Activated naive CD8-positive, alpha-beta T cell (primary cell): Measurements from ENCODE around the gene MYO5A.
A peak's percentile ranks its signal among the peaks of the same experiment; 100 is the strongest.

Experiments used
- H3K27ac Mint-ChIP-seq: one replicate; pipeline ENCODE4 v1.8.0; 2021; ENCODE audit warnings: mixed read lengths
- H3K27me3 Mint-ChIP-seq: one replicate; pipeline ENCODE4 v1.8.0; 2021; ENCODE audit warnings: mixed read lengths
- H3K36me3 Mint-ChIP-seq: one replicate; pipeline ENCODE4 v1.8.0; 2021; ENCODE audit warnings: mixed read lengths
- H3K4me1 Mint-ChIP-seq: one replicate; pipeline ENCODE4 v1.8.0; 2021; ENCODE audit warnings: low read depth, mixed read lengths
- H3K4me3 Mint-ChIP-seq: one replicate; pipeline ENCODE4 v1.8.0; 2021; ENCODE audit warnings: mild to moderate bottlenecking, mixed read lengths
- H3K9me3 Mint-ChIP-seq: one replicate; pipeline ENCODE4 v1.8.0; 2021; ENCODE audit warnings: low read depth, mixed read lengths

Gene MYO5A

GRCh38 chr15:52318729-52319500 lies 209.8 kb downstream of the MYO5A start:
- Mint-ChIP-seq H3K27ac (no peak overlapping the region), H3K36me3 (peaks cover 20% of the 10 kb centered on the region), H3K4me3 (no peak overlapping the region), H3K4me1 (no peaks in the 10 kb centered on the region), H3K27me3 (no peaks in the 10 kb centered on the region), H3K9me3 (no peaks in the 10 kb centered on the region)

GRCh38 chr15:52317688-52318087 lies 211.0 kb downstream of the MYO5A start:
- Mint-ChIP-seq H3K27me3 (no peaks in the 10 kb centered on the region), H3K4me1 (no peaks in the 10 kb centered on the region), H3K36me3 (peaks cover 18% of the 10 kb centered on the region), H3K4me3 (no peak overlapping the region), H3K27ac (no peak overlapping the region), H3K9me3 (no peaks in the 10 kb centered on the region)

DNA sequence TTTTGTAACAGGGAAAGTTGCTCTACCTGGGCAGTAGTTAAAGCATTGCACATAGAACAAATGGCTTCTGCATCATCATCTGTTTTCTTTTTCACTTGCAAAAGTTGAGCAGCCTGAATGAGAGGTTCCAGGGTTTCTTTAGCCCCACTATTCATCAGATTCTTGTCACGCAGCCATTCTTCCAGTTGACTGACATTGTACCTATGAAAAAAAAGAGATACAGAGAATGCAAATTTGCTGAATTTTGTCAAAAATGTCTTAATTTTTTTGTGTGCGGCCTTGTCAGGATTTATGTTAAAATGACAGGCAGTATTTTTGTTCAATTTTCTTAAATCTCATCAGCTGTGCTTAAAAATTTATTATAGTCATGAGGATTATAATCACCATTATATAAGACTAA lies 211.7 kb downstream of the MYO5A start:
- no peak overlapping the region for H3K4me3 Mint-ChIP-seq
- H3K4me1 Mint-ChIP-seq: no peaks in the 10 kb centered on the region
- no peaks in the 10 kb centered on the region for H3K9me3 Mint-ChIP-seq
- H3K36me3 Mint-ChIP-seq: peaks cover 19% of the 10 kb centered on the region
- H3K27me3 Mint-ChIP-seq: no peaks in the 10 kb centered on the region
- no peak overlapping the region for H3K27ac Mint-ChIP-seq

GRCh38 chr15:52309154-52309548 lies 219.5 kb downstream of the MYO5A start:
- Mint-ChIP-seq H3K4me3 (no peak overlapping the region), H3K27ac (no peak overlapping the region), H3K36me3 (peaks cover 16% of the 10 kb centered on the region)

GRCh38 chr15:52308446-52309153 lies 220.1 kb downstream of the MYO5A start:
- Mint-ChIP-seq H3K4me1 (peaks cover 4% of the 10 kb centered on the region), H3K27me3 (no peaks in the 10 kb centered on the region), H3K4me3 (no peak overlapping the region), H3K9me3 (no peaks in the 10 kb centered on the region), H3K27ac (no peak overlapping the region), H3K36me3 (peaks cover 14% of the 10 kb centered on the region)

More at GRCh38 chr15:52309154-52309548, 219.5 kb downstream of the MYO5A start:
- H3K4me1 Mint-ChIP-seq: no peaks in the 10 kb centered on the region
- no peaks in the 10 kb centered on the region for H3K9me3 Mint-ChIP-seq
- H3K27me3 Mint-ChIP-seq: no peaks in the 10 kb centered on the region

- no peak overlapping the region for H3K4me3 Mint-ChIP-seq
- peaks cover 9% of the 10 kb centered on the region for H3K4me1 Mint-ChIP-seq
- peaks cover 12% of the 10 kb centered on the region for H3K36me3 Mint-ChIP-seq
- H3K27ac Mint-ChIP-seq: no peak overlapping the region
- no peaks in the 10 kb centered on the region for H3K9me3 Mint-ChIP-seq
- H3K27me3 Mint-ChIP-seq: no peaks in the 10 kb centered on the region
Measured at GRCh38 chr15:52307847-52308246, 220.8 kb downstream of the MYO5A start.

- H3K36me3 Mint-ChIP-seq: peaks cover 9% of the 10 kb centered on the region
- no peaks in the 10 kb centered on the region for H3K9me3 Mint-ChIP-seq
- no peak overlapping the region for H3K4me3 Mint-ChIP-seq
- peaks cover 9% of the 10 kb centered on the region for H3K4me1 Mint-ChIP-seq
- H3K27me3 Mint-ChIP-seq: no peaks in the 10 kb centered on the region
- H3K27ac Mint-ChIP-seq: no peak overlapping the region
Measured at GRCh38 chr15:52306270-52306669, 222.4 kb downstream of the MYO5A start.

DNA sequence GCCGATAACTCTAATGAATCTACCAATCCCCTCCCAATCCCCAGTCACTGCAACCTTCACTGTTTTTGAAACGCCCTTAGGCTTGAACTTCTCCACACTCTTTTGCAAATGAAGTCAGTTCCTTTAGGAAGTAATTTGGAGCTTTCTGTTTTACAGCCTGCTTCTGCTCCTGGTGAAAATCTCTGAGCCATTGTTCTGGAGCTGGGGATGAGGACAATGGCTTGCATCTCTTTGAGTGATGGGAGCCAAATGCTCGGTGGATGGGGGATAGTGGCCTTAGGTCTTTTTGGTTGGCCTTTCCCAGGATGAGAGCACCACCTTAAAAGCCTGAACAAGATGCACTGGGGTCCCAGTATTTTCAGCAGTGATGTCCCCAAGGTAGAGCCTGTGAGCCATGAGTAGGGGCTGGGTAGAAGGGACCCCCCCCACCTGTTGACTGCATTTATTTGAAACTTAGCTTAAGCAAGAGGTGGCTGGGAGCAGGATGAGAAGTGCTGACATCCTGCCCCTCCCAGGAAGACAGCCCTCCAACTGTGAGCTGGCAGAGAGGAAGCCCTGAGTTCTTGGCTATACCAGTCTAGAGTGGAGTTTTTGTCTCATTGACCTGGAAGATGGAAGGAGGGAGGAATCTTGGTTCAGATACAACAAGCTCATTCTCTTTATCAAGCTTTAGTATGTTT lies 225.4 kb downstream of the MYO5A start:
- Mint-ChIP-seq H3K27ac (no peak overlapping the region), H3K9me3 (no peaks in the 10 kb centered on the region)

GRCh38 chr15:52301265-52301847 lies 227.3 kb downstream of the MYO5A start:
- no peak overlapping the region for H3K27ac Mint-ChIP-seq
- peaks cover 9% of the 10 kb centered on the region for H3K4me1 Mint-ChIP-seq
- H3K9me3 Mint-ChIP-seq: no peaks in the 10 kb centered on the region
- H3K4me3 Mint-ChIP-seq: no peak overlapping the region
- H3K36me3 Mint-ChIP-seq: peaks cover 10% of the 10 kb centered on the region
- peaks cover 5% of the 10 kb centered on the region for H3K27me3 Mint-ChIP-seq

More for the DNA sequence above, 225.4 kb downstream of the MYO5A start:
- Mint-ChIP-seq H3K4me3 (no peak overlapping the region), H3K27me3 (peaks cover 3% of the 10 kb centered on the region), H3K36me3 (peaks cover 10% of the 10 kb centered on the region), H3K4me1 (peaks cover 9% of the 10 kb centered on the region)

GRCh38 chr15:52295421-52296001 lies 233.2 kb downstream of the MYO5A start, which contains the start of gene MYO5C:
MYO5C (minus strand) TSS chr15:52295804; CDS start chr15:52295636, 168 bp downstream.
- Mint-ChIP-seq H3K9me3 (no peaks in the 10 kb centered on the region), H3K4me3 (peak within 1 kb of the TSS; percentile 67), H3K36me3 (peaks cover 4% of the 10 kb centered on the region), H3K4me1 (no peaks in the 10 kb centered on the region), H3K27me3 (peaks cover 24% of the 10 kb centered on the region), H3K27ac (no peak within 1 kb of the TSS)

DNA sequence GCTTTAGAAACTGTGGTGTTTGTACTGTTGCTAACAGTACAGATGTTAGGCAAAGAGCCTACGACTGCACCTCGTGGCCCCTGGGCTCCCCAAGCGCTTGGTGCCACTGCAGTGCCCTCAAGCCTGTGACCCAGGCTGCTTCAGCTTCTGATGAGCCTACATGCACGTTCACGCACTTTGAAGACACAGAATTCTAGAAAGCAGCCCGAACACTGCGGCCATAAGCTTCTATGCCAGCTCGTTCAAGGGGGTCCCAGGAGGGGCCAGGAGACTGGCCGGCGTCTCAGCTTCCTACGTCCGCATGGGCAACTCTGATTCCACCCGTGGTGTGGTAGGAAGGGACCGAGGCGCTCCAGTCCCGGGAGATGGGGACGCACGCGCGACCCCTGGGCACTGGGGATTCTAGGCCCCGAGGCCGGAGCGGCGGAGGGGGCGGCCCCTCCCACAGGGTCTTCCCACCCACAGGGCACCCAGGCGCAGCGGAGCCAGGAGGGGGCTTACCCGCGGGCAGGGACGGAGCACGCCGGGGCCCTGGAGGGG lies 233.7 kb downstream of the MYO5A start:
- peak overlapping the region; percentile 67 for H3K4me3 Mint-ChIP-seq

DNA sequence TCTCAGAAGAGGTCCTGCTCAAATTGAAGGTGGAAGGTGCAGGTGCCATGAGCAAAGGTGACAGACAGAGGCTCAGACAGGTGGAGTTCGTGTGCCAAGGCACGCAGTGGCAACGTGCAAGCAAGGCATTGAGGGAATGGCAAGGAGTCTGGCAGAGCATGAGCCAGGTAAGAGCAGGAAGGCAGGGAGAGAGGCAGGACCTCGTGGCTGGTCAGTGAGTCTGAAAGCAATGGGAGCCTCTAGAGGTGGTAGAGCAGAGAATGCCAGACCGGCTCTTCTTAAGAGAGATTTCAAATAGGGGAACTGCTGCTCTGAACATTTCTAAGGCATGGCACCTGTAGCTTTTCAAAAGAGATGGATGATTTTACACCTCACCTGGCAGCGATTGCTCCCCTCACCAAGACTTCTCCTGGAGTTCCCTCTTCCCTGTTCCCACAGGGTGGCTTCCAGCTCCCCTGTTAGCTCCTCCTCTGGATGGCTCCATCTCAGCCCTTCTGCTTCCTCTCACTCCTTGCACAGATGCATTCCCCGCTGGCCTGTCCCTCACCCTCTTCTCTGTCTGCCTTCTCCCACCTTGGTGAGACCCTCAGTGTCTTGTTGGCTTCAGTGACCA lies 235.8 kb downstream of the MYO5A start:
- H3K27ac Mint-ChIP-seq: no peak overlapping the region
- no peaks in the 10 kb centered on the region for H3K36me3 Mint-ChIP-seq
- no peaks in the 10 kb centered on the region for H3K9me3 Mint-ChIP-seq
- peaks cover 23% of the 10 kb centered on the region for H3K27me3 Mint-ChIP-seq
- no peaks in the 10 kb centered on the region for H3K4me1 Mint-ChIP-seq
- no peak overlapping the region for H3K4me3 Mint-ChIP-seq

More for the DNA sequence above, 233.7 kb downstream of the MYO5A start:
- H3K27ac Mint-ChIP-seq: no peak overlapping the region
- H3K9me3 Mint-ChIP-seq: no peaks in the 10 kb centered on the region
- H3K4me1 Mint-ChIP-seq: no peaks in the 10 kb centered on the region
- peaks cover 4% of the 10 kb centered on the region for H3K36me3 Mint-ChIP-seq
- H3K27me3 Mint-ChIP-seq: peaks cover 24% of the 10 kb centered on the region

GRCh38 chr15:52291204-52291603 lies 237.5 kb downstream of the MYO5A start:
- Mint-ChIP-seq H3K27ac (peak overlapping the region; percentile 55), H3K4me1 (no peaks in the 10 kb centered on the region), H3K4me3 (no peak overlapping the region), H3K9me3 (no peaks in the 10 kb centered on the region), H3K27me3 (peaks cover 19% of the 10 kb centered on the region), H3K36me3 (no peaks in the 10 kb centered on the region)

DNA sequence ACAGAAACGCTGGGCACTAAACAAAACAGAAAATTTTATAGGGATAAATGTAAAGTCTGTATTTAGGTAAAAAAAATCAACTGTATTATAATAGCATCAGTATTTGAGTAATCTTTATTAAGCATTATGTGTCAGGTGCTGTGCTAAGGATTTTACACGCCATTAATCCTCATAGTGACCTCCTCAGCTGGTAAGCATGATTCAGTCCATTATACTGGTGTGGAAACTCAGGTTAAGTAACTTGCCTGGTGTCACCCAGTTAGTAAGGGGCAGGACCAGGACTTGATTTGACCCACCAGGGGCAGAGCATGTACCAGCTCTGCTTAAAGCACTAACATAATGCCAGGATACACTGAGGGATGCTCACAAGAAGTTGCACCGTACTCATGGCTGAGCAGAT lies 237.9 kb downstream of the MYO5A start:
- no peak overlapping the region for H3K4me3 Mint-ChIP-seq
- H3K9me3 Mint-ChIP-seq: no peaks in the 10 kb centered on the region
- no peaks in the 10 kb centered on the region for H3K36me3 Mint-ChIP-seq
- no peak overlapping the region for H3K27ac Mint-ChIP-seq
- no peaks in the 10 kb centered on the region for H3K4me1 Mint-ChIP-seq
- H3K27me3 Mint-ChIP-seq: peaks cover 19% of the 10 kb centered on the region
